NCI-H146 treated with DMSO at 0.1 percent for 48 hours (cell line): ENCODE measurements around the gene JMJD1C.
A peak's percentile ranks its signal among the peaks of the same experiment; 100 is the strongest.

ENCODE experiments used
- DNase-seq: peaks from one replicate; lab custom pipeline; 2025; ENCODE audit not compliant: unreplicated experiment; lab: John Stamatoyannopoulos, UW

JMJD1C gene

DNA sequence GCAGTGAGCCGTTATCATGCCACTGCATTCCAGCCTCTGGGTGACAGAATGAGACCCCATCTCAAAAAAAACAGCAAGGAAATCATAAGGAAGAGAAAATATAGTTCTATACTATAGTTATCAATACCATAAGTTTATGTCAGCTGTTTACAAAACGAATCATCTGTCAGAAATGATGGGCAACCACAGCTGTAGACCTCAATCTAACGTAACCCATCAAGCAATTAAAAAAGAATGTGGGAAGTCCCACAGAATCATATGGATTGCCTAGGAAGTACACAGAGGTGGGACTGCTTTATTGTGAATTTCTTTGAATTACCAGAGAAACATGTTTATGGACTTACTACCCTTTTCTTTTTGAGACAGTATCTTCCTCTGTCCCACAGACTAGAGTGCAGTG is 325.7 kb downstream of the JMJD1C start:
- no peak for DNase-seq

DNA sequence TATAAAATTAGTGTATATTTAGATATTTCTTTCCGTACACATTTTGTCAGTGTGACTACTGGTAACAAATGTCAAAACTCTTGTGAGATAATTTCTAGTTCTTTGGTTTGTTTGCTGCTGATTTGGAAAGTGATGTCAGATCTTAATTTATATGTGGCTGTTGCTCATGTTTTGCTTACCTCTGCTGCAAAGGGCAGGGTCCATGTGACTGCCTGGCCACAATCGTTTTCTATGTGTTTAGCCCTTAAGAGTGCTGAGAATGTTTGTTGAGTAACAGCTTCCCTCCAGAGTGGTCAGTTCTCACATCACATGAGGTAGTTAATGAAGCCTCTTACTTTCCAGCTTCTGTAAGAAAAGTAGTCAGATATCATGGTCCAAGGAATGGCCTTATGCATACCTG is 328.5 kb downstream of the JMJD1C start:
- DNase-seq: no peak

DNA sequence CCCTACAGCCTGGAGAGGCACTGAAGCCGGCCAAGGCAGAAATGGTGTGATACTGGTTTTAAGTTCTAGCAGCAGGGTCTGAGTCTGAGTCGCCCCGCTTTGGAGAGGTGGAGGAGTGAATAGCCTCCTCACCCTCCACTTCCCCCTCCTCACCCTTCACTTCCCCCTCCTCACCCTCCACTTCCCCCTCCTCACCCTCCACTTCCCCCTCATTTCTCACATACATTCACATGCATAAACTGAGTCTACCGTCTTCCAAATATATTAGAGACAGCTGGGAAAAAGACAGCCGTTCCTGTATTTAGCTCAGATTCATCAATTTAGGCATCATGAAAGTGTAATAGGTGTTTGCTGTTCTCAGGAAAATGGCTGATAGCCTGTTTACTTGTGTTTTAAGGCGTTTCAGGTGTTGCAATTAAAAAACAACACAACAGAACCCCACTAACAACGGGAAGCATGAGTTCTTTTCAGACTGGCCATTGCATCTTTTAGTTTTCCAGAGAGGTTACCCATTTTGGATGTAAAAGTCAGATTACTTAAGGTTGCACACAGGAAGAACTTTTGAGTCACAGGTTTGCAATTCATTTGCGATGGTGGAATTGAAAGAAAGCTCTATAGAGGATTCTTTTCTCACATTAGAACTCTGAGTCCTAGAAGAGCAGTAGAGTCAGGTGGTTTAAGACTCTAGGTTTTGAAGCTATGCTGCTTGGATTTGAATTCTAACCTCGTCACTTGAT is 331.8 kb downstream of the JMJD1C start:
- DNase-seq: no peak

DNA sequence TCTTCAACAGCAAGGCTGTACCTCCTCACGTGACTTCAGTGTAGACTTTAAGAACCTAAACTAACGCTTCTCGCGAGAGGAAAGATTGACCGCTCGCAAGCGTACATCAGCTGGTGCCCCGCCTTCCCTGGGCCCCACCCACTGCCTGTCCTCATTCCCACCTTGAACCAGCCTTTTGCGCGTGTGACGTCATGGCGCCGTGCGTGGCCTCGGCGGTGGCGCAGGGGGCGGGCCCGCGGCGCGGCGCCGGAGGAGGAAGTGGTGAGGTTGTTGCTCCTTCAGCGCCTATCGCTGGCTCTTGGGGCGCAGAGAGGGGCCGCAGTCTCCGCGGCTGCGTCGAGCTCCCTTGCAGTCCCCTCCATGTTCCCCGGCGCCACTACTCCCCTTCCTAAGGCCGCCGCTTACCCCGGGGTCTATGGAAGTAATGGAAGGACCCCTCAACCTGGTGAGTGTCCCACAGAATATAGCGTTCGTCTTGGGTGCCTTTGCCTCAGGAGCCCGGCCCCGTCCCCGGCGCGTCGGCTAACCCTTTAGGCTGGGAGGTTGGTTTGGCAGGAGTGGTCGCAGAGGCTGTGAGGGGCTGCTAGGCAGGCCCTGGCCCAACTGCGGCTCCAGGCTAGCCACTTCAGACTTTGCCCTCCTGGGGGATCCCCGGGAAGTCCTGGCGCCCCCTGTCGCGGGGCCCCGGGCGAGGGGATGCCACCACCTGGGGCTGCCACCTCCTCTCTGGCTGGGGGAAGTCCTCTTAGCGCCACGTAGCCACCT is 332.5 kb downstream of the JMJD1C start, which contains the start of gene NRBF2:
Gene NRBF2 (plus strand): TSS at position 273 of the 765 bp plus-strand sequence. CDS start 143 bp downstream, at position 416.
- peak; percentile 95 for DNase-seq

DNA sequence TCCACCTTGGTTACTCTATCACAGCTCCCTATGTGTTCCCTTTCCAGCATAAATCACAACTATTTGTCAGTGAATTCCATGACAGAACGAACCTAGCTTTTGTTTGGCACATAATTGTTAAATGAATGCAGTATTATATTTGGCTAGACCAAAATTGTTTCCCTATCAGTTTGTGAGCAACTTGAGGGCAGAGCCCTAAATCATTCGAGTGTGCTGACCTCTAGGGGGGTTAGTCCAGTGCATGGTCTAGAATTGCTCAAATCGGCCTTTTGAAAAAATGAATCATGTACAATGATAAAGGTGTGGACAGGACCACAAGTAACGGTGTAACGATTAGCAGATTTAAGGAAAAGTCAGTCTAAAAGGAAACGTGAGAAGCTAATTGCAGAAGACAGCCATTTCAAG is 333.1 kb downstream of the JMJD1C start:
- no peak for DNase-seq

DNA sequence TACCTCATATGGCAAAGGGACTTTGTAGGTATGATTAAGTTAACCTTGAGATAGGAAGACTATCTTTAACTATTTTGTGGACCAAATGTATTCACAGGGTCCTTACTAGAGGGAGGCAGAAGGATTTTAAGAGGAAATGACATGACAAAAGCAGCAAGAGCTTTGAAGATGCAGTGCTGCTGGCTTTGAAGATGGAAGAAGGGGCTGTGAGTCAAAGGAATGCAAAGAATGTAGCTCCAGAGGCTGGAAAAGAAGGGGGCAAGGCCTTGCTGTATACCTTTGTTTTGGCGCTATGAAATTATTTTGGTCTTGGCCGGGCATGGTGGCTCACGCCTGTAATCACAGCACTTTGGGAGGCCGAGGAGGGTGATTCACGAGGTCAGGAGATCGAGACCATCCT is 335.9 kb downstream of the JMJD1C start:
- no peak for DNase-seq

DNA sequence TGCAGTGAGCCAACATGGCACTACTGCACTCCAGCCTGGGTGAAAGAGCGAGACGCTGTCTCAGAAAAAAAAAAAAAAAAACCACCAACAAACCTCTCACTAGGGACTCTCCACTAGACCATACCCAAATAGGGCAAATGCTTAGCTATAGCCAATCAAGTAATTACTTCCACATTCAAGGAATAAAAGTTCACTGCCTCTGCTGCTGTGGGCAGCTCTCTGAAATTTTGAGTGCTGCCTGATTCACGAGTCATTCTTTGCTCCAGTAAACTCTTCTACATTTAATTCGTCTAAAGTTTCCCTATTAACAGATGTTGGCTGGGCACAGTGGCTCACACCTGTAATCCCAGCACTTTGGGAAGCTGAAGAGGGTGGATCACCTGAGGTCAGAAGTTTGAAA is 337.3 kb downstream of the JMJD1C start:
- no peak for DNase-seq

DNA sequence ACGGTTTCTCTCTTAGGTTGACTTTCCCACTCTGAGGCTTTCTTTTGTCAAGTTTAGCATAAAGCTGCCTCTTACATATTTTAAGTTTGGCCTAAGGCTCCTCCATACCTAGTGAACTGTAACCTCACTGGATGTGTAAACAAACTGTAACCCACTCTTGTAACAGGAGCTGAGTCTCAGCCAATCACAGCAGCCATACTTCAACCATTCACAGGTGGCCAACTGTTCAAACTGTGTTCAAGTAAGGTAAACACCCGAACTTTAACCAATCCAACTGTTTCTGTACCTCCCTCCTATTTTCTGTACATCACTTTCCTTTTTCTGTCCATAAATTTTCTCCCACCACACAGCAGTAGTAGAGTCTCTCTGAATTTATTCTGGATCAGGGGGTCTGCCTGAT is 340.3 kb downstream of the JMJD1C start:
- DNase-seq: no peak

DNA sequence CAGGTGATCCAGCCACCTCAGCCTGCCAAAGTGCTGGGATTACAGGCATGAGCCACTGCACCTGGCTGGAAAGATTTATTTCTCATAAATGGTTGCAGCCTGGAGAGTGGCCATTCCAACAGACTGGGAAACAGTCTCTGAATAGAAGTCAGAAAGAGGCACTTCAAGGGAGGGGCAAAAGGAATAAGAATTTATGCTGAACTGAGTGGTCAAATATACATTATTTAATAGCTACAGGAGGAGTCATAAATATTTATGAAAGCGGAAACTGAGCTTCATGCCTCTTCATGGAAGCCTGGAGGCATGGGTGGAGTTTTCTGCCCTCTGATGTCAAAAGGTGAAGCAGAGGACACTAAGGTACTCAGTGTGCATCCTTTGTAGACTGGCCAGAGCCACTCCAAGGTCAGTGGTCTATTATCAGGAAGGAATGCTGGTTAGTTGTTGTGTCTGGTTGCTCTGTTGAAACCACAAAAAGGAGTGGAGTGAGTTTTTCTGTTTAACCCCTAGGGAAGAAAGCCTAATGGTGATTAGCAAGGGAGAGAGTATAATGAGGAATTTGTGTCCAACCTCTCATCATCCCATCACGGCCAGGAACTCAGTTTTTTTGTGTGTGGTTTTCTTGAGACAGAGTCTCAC is 341.9 kb downstream of the JMJD1C start:
- DNase-seq: no peak

DNA sequence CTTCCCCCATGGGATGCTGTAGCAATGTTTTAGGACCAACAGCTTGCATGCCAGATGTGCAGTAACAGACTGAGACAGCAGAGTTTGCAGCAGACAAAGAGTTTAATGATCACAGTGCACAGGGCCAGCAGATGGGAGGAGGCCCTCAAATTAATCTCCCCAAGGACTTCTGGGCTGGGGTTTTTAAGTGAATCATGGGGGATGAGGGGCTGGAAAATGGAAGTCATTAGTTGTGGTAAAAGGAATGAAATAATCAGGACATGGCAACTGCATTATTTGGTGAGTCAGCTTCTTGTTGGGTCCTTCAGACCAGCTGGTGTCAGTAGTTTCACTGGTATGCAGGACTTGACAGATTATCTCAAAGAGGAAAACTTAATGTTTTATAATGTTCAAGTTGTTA is 345.2 kb downstream of the JMJD1C start:
- DNase-seq: no peak

DNA sequence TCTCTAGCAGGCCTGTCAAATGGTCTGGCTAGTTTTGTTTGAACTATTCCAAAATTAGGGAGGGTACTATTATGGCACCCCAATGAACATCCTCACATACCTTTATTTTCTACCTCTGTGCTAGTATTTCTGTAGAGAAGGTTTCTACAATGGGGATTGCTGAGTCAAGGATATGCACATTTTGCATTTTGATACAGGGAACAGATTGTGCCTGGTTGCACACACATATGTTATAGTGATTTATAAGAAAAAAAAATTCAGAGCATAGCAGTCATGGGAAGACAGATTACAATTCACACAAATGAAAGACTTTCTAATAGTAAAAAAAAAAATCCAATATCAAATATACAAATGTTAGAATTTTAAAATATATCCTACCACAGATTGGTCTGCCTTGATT is 346.7 kb downstream of the JMJD1C start:
- DNase-seq: no peak
